Glutamatergic neuron (in vitro differentiated cells): ENCODE results near the gene CFAP57. TPM values are rescaled to one million over a fixed set of nuclear protein-coding genes. Genes with fewer than 3 reads are reported as not detected.

Experiments
- DNase-seq: peaks from one replicate; pipeline ENCODE4 v3.0.0; 2022
- H3K27ac Mint-ChIP-seq: one replicate; pipeline ENCODE4 v1.8.0; 2020; ENCODE audit warnings: mild to moderate bottlenecking, mixed read lengths, inconsistent platforms; ENCODE audit not compliant: unreplicated experiment
- H3K27me3 Mint-ChIP-seq: one replicate; pipeline ENCODE4 v1.8.0; 2020; ENCODE audit warnings: mild to moderate bottlenecking, moderate library complexity, mixed read lengths, inconsistent platforms; ENCODE audit not compliant: unreplicated experiment
- H3K36me3 Mint-ChIP-seq: one replicate; pipeline ENCODE4 v1.8.0; 2020; ENCODE audit warnings: mild to moderate bottlenecking, mixed read lengths, inconsistent platforms; ENCODE audit not compliant: unreplicated experiment
- H3K4me1 Mint-ChIP-seq: one replicate; pipeline ENCODE4 v1.8.0; 2020; ENCODE audit warnings: mild to moderate bottlenecking, low read depth, mixed read lengths, inconsistent platforms; ENCODE audit not compliant: unreplicated experiment
- H3K4me3 Mint-ChIP-seq: one replicate; pipeline ENCODE4 v1.8.0; 2020; ENCODE audit warnings: mild to moderate bottlenecking, mixed read lengths, inconsistent platforms; ENCODE audit not compliant: unreplicated experiment
- H3K9me3 Mint-ChIP-seq: one replicate; pipeline ENCODE4 v1.8.0; 2020; ENCODE audit warnings: mild to moderate bottlenecking, moderate library complexity, mixed read lengths, inconsistent platforms; ENCODE audit not compliant: unreplicated experiment
- CTCF ChIP-seq: fragments of 200-600 bp; sonication (generic); IDR thresholded peaks from one replicate; pipeline ENCODE4 v1.5.0; 2021; ENCODE audit not compliant: partially characterized antibody, unreplicated experiment
- total RNA-seq: library from RNA; stranded (reverse); fragmentation: NEBNext Ultra II Directional; extraction: Animal tissue kit (Norgen Biotek cat#: 25700); gene quantifications from one replicate; pipeline ENCODE4 v1.2.1, GENCODE V29; 2021; ENCODE audit not compliant: unreplicated experiment

The CFAP57 gene
- total RNA-seq, 1 donor from 2014 or later: 5.0 TPM

GRCh38 chr1:43252225-43252624 lies 80.1 kb downstream of the CFAP57 start:
- Mint-ChIP-seq H3K36me3 (peaks cover 23% of the 10 kb centered on the region), H3K27ac (no peak overlapping the region), H3K4me1 (no peaks in the 10 kb centered on the region), H3K27me3 (peaks cover 2% of the 10 kb centered on the region), H3K9me3 (peaks cover 8% of the 10 kb centered on the region), H3K4me3 (no peak overlapping the region)
- no peak for TF ChIP-seq CTCF
- no peak for DNase-seq

GRCh38 chr1:43253173-43253572 lies 81.0 kb downstream of the CFAP57 start:
- peaks cover 2% of the 10 kb centered on the region for H3K27me3 Mint-ChIP-seq
- H3K9me3 Mint-ChIP-seq: peaks cover 9% of the 10 kb centered on the region
- H3K27ac Mint-ChIP-seq: no peak overlapping the region

GRCh38 chr1:43253876-43254275 lies 81.7 kb downstream of the CFAP57 start:
- peaks cover 10% of the 10 kb centered on the region for H3K9me3 Mint-ChIP-seq
- H3K4me1 Mint-ChIP-seq: no peaks in the 10 kb centered on the region
- no peak overlapping the region for H3K4me3 Mint-ChIP-seq
- peaks cover 2% of the 10 kb centered on the region for H3K27me3 Mint-ChIP-seq
- no peak for DNase-seq
- no peak for TF ChIP-seq CTCF
- no peak overlapping the region for H3K27ac Mint-ChIP-seq
- H3K36me3 Mint-ChIP-seq: peaks cover 30% of the 10 kb centered on the region

More at GRCh38 chr1:43253173-43253572, 81.0 kb downstream of the CFAP57 start:
- peaks cover 26% of the 10 kb centered on the region for H3K36me3 Mint-ChIP-seq
- DNase-seq: no peak
- H3K4me3 Mint-ChIP-seq: no peak overlapping the region
- no peaks in the 10 kb centered on the region for H3K4me1 Mint-ChIP-seq
- no peak for TF ChIP-seq CTCF

GRCh38 chr1:43255438-43256210 lies 83.5 kb downstream of the CFAP57 start:
- no peak for TF ChIP-seq CTCF
- Mint-ChIP-seq H3K36me3 (peaks cover 30% of the 10 kb centered on the region), H3K27me3 (peaks cover 2% of the 10 kb centered on the region), H3K9me3 (peaks cover 10% of the 10 kb centered on the region), H3K4me3 (no peak overlapping the region), H3K4me1 (no peaks in the 10 kb centered on the region), H3K27ac (no peak overlapping the region)
- no peak for DNase-seq
